Right lobe of liver (tissue), 4 donors: Measurements from ENCODE around the gene CBR4.

Experiments used
- CTCF ChIP-seq, 4 donors: fragments of 200-600 bp in 3 of 4; fragments of 450-650 bp in 1 of 4; IDR thresholded peaks; one replicate each; pipeline versions ENCODE4 v1.5.1 to v1.8.0; 2016 to 2022; ENCODE audit warnings: antibody characterized with exemption in 4 of 4, mild to moderate bottlenecking in 2 of 4
- POLR2A ChIP-seq: fragments of 450-650 bp; IDR thresholded peaks from one replicate; pipeline ENCODE4 v1.6.1; 2017; ENCODE audit warnings: antibody characterized with exemption, mild to moderate bottlenecking
- donor health status: DM: no; HTN: no; CAD: no.
- donor health status: DM: no; HTN: no; CAD: no.
- donor health status: DM: no; HTN: yes; CAD: no.

DNA sequence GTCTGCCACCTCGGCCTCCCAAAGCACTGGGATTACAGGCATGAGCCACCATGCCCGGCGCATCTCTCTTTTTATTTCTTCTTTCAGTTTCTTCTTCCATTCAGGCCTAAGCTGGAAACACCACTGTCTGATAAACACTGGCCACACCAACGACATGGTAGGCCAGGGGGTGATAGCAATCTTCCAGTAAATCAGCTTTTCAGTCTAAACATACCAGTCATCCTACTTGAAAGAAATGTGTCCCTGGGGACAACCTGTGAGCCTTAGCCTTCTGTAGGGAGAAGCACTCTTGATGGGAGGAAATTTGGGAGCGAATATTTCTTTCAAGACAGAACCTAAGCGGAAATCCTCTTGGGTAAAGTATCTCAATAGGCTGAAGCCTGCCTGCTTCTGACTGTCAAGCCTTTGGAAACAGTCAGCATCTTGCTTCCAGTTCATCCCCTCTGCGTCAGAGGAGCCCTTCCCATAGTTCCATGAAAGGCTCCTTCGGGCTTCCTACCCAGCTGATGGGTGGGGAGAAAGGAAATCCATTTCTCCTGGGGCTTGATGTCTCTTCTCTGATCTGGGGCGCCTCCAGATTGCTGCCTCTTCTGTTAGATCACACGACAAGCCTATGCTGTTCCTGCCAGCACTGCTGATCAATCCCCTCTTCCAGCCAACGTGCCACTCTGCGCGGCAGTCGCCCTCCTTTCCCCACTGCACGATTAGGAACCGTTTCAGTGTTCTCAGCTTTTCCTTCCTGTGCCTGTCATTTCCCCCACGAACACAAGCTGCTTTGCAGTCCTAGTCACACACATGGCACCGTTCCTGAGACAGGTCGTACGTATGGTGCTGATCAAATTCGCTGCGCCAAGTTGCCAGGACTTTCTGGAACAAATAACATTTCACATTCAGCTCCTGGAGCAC is 49.5 kb upstream of the CBR4 start:
- no peak for TF ChIP-seq CTCF (IDR thresholded peaks at IDR 0.05)
- no peak for TF ChIP-seq POLR2A
